H1 (cell line): ENCODE results near the gene CD247. TPM values are rescaled to one million over a fixed set of nuclear protein-coding genes. Genes with fewer than 3 reads are reported as not detected.

ENCODE experiments used
- E2F6 ChIP-seq: IDR thresholded peaks from 2 replicates; pipeline ENCODE4 v1.6.1; 2012; ENCODE audit warnings: inconsistent platforms
- KDM1A ChIP-seq: fragments of 200-600, 300-600 bp; sonication (generic); IDR thresholded peaks from 2 replicates; pipeline ENCODE4 v1.7.1; 2016; ENCODE audit warnings: mild to moderate bottlenecking, low read length, borderline replicate concordance
- RXRA ChIP-seq: IDR thresholded peaks from 2 replicates; pipeline ENCODE4 v1.6.1; 2011; ENCODE audit warnings: low read depth, mild to moderate bottlenecking, low read length, moderate library complexity; ENCODE audit not compliant: insufficient read depth
- SIN3A ChIP-seq, 2 experiments: IDR thresholded peaks in 1 of 2; conservative IDR thresholded peaks in 1 of 2; 2 replicates each; pipeline ENCODE4 v1.6.1; 2011 to 2012; ENCODE audit warnings: low read length in 2 of 2, improper control_type of control experiment in 1 of 2, low read depth in 1 of 2, mild to moderate bottlenecking in 1 of 2
- SIRT6 ChIP-seq: IDR thresholded peaks from one replicate; pipeline ENCODE4 v1.7.1; 2012; ENCODE audit warnings: low read length, inconsistent platforms
- SRF ChIP-seq: IDR thresholded peaks from 2 replicates; pipeline ENCODE4 v1.6.1; 2011; ENCODE audit warnings: mild to moderate bottlenecking, low read depth, low read length, moderate library complexity
- TAF1 ChIP-seq: IDR thresholded peaks from 2 replicates; pipeline ENCODE4 v1.6.1; 2011; ENCODE audit warnings: mild to moderate bottlenecking, low read depth, low read length
- TAF7 ChIP-seq: optimal IDR thresholded peaks from 2 replicates; pipeline ENCODE3; 2011; ENCODE audit warnings: low read depth, mild to moderate bottlenecking, inconsistent platforms, low read length, moderate library complexity, borderline replicate concordance
- polyA plus RNA-seq, 7 experiments: library from polyadenylated mRNA; depleted of rRNA in 3 of 7; stranded (reverse) in 5 of 7; unstranded in 2 of 7; fragments of >200 nt in 5 of 7; fragments of 200-250 nt in 2 of 7; gene quantifications; 1 replicate in 5 of 7; 2 replicates in 1 of 7; 4 replicates in 1 of 7; pipeline versions ENCODE4 v1.2.1 to v1.2.3, GENCODE V29; 2011 to 2013; ENCODE audit warnings: missing spikeins in 2 of 7, mixed read lengths in 2 of 7
- total RNA-seq: library from RNA; stranded (reverse); fragmentation: NEBNext Ultra II Directional; extraction: Animal tissue kit (Norgen Biotek cat#: 25700); gene quantifications from 2 replicates; pipeline ENCODE4 v1.2.1, GENCODE V29; 2021

The CD247 gene
- total and polyA plus RNA-seq, 2 of the 8 experiments (the other 6 are each of a cell fraction or from before 2014, with no cell fraction given): 2.0 to 2.2 TPM

GRCh38 chr1:167425482-167425881, 92.8 kb downstream of the CD247 start (continued):
- TF ChIP-seq KDM1A (no peak), TAF1 (no peak), SIN3A (conservative IDR thresholded peaks at IDR 0.05 in 1 of 2, IDR thresholded peaks at IDR 0.05 in 1 of 2; ENCODE audit: low read depth in 1 of 2, low read length in 2 of 2) (no peak), SIRT6 (no peak), SRF (no peak), E2F6 (no peak), TAF7 (no peak), RXRA (no peak)
